ENCODE measurements around the gene TBL2. TPM values are rescaled to one million over a fixed set of nuclear protein-coding genes. Genes with fewer than 3 reads are reported as not detected.

Gene TBL2
- total RNA-seq, 1 experiment from 2014 or later = 60.1 TPM

- CTCF ChIA-PET = interaction anchor here (0.6 to 1.0 kb wide), 2 partner anchors 209 to 211 kb away, joined by 3 read pairs; no protein-coding TSS in a partner anchor
- peaks cover 12% of the 10 kb centered on the region for H3K36me3 ChIP-seq (ENCODE audit: control insufficient read depth, insufficient read depth, low read length)
- intact Hi-C loops (cut with micrococcal nuclease; ENCODE audit: unreplicated experiment) (loop anchor here (5.0 kb wide), 1 partner anchor 35 kb away; the partner anchor contains the start of gene BCL7B), in situ Hi-C loops (cut with HindIII; ENCODE audit: low pct_unique_long_range_greater_than_20kb, low sequenced_read_pairs) (no loop called here)
- no TSS peak for BruUV-seq (replicated peaks)
- no peaks in the 10 kb centered on the region for H3K27me3 ChIP-seq (ENCODE audit: control insufficient read depth, insufficient read depth, low read length)
- H3K9me3 ChIP-seq (ENCODE audit: control insufficient read depth, insufficient read depth, low read depth, low read length) = no peaks in the 10 kb centered on the region
- peak; percentile 96 for ATAC-seq
- peak within 1 kb of the TSS; percentile 96 for H3K27ac ChIP-seq (ENCODE audit: low read length)
- peaks cover 25% of the 10 kb centered on the region for H3K4me1 ChIP-seq (ENCODE audit: control insufficient read depth, insufficient read depth, low read length)
- peak; percentile 96 for DNase-seq (ENCODE audit: low read depth, low spot score)
- peak within 1 kb of the TSS; percentile 89 to 90 for H3K4me3 ChIP-seq (ENCODE audit: low read depth in 2 of 2, low read length in 2 of 2)
- POLR2A ChIA-PET = interaction anchor here (0.6 to 1.5 kb wide), 8 partner anchors 9 to 173 kb away, joined by 3 to 9 read pairs (median 5); partner anchors contain the start of genes BCL7B and TBL2
- TF ChIP-seq TCF7L2 (IDR thresholded peaks at IDR 0.05; ENCODE audit: low read depth, low read length) (peak; percentile 88; the same call in 1 of the 2 replicates), CTCF (IDR thresholded peaks at IDR 0.05) (no peak), SIN3A (IDR thresholded peaks at IDR 0.05; ENCODE audit: borderline replicate concordance, insufficient read depth, low read depth, low read length) (peak; percentile 68; the same call in 1 of the 2 replicates), POLR2AphosphoS5 (IDR thresholded peaks at IDR 0.05; ENCODE audit: low read depth, low read length) (peak; percentile 81; the same call in 1 of the 2 replicates)
- TF ChIP-seq, protein P1, sequence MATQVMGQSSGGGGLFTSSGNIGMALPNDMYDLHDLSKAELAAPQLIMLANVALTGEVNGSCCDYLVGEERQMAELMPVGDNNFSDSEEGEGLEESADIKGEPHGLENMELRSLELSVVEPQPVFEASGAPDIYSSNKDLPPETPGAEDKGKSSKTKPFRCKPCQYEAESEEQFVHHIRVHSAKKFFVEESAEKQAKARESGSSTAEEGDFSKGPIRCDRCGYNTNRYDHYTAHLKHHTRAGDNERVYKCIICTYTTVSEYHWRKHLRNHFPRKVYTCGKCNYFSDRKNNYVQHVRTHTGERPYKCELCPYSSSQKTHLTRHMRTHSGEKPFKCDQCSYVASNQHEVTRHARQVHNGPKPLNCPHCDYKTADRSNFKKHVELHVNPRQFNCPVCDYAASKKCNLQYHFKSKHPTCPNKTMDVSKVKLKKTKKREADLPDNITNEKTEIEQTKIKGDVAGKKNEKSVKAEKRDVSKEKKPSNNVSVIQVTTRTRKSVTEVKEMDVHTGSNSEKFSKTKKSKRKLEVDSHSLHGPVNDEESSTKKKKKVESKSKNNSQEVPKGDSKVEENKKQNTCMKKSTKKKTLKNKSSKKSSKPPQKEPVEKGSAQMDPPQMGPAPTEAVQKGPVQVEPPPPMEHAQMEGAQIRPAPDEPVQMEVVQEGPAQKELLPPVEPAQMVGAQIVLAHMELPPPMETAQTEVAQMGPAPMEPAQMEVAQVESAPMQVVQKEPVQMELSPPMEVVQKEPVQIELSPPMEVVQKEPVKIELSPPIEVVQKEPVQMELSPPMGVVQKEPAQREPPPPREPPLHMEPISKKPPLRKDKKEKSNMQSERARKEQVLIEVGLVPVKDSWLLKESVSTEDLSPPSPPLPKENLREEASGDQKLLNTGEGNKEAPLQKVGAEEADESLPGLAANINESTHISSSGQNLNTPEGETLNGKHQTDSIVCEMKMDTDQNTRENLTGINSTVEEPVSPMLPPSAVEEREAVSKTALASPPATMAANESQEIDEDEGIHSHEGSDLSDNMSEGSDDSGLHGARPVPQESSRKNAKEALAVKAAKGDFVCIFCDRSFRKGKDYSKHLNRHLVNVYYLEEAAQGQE (IDR thresholded peaks at IDR 0.05; ENCODE audit: insufficient read depth in 1 of 2, low read depth in 2 of 2, low read length in 1 of 2) = no peak
These were observed 56.1 kb downstream of the TBL2 start, which contains the start of gene BAZ1B for GRCh38 chr7:73522105-73522872. Gene BAZ1B (minus strand): TSS chr7:73522293. CDS start chr7:73521933, 360 bp downstream.

- Histone ChIP-seq H3K4me1 (ENCODE audit: control insufficient read depth, insufficient read depth, low read length) (peaks cover 20% of the 10 kb centered on the region), H3K4me3 (ENCODE audit: low read depth in 2 of 2, low read length in 2 of 2) (peak overlapping the region; percentile 89 to 90), H3K27me3 (ENCODE audit: control insufficient read depth, insufficient read depth, low read length) (no peaks in the 10 kb centered on the region), H3K36me3 (ENCODE audit: control insufficient read depth, insufficient read depth, low read length) (peaks cover 12% of the 10 kb centered on the region), H3K27ac (ENCODE audit: low read length) (peak overlapping the region; percentile 96), H3K9me3 (ENCODE audit: control insufficient read depth, insufficient read depth, low read depth, low read length) (no peaks in the 10 kb centered on the region)
- in situ Hi-C loops (cut with HindIII; ENCODE audit: low pct_unique_long_range_greater_than_20kb, low sequenced_read_pairs) (no loop called here), intact Hi-C loops (cut with micrococcal nuclease; ENCODE audit: unreplicated experiment) (loop anchor here (5.0 kb wide), 1 partner anchor 36 kb away; the partner anchor contains the start of gene BCL7B)
- CTCF ChIA-PET = no interaction called here
- TF ChIP-seq POLR2AphosphoS5 (IDR thresholded peaks at IDR 0.05; ENCODE audit: low read depth, low read length) = no peak
- TF ChIP-seq, protein P1 (IDR thresholded peaks at IDR 0.05; ENCODE audit: insufficient read depth in 1 of 2, low read depth in 2 of 2, low read length in 1 of 2) = no peak
- TF ChIP-seq SIN3A (IDR thresholded peaks at IDR 0.05; ENCODE audit: borderline replicate concordance, insufficient read depth, low read depth, low read length) = peak; percentile 57; the same call in 1 of the 2 replicates
- no peak for TF ChIP-seq TCF7L2 (IDR thresholded peaks at IDR 0.05; ENCODE audit: low read depth, low read length)
- TF ChIP-seq CTCF (IDR thresholded peaks at IDR 0.05) = no peak
- peak; percentile 84 for ATAC-seq
- no TSS peak for BruUV-seq (replicated peaks)
- POLR2A ChIA-PET = interaction anchor here (0.6 to 1.5 kb wide), 5 partner anchors 26 to 174 kb away, joined by 3 to 9 read pairs (median 8); partner anchors contain the start of genes BCL7B and TBL2
- no peak for DNase-seq (ENCODE audit: low read depth, low spot score)
These were observed 56.7 kb downstream of the TBL2 start for GRCh38 chr7:73521636-73522104.
